ENCODE data around the gene MMP8.

DNA sequence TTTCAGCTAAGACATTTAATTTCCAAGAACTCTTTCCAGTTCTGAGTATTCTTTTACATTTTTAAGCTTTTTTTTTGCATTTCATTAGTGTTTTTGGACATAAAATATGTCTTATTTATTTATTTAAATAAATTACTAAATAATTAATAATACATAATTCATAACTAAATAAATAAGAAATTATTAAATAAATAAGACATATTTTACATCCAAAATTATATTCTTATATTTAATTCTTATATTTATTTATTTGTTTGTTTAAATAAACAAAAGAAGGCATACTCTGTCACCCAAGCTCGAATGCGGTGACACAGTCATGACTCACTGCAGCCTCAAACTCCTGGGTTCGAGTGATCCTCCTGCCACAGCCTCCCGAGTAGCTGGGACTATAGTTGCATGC, 16.1 kb downstream of the MMP8 start:
- TF ChIP-seq, protein P1, sequence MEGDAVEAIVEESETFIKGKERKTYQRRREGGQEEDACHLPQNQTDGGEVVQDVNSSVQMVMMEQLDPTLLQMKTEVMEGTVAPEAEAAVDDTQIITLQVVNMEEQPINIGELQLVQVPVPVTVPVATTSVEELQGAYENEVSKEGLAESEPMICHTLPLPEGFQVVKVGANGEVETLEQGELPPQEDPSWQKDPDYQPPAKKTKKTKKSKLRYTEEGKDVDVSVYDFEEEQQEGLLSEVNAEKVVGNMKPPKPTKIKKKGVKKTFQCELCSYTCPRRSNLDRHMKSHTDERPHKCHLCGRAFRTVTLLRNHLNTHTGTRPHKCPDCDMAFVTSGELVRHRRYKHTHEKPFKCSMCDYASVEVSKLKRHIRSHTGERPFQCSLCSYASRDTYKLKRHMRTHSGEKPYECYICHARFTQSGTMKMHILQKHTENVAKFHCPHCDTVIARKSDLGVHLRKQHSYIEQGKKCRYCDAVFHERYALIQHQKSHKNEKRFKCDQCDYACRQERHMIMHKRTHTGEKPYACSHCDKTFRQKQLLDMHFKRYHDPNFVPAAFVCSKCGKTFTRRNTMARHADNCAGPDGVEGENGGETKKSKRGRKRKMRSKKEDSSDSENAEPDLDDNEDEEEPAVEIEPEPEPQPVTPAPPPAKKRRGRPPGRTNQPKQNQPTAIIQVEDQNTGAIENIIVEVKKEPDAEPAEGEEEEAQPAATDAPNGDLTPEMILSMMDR (conservative IDR thresholded peaks at IDR 0.05; ENCODE audit: low read depth in 2 of 2) = no peak
- TF ChIP-seq ZNF331 (CRISPR knock-in tag; IDR thresholded peaks at IDR 0.05; ENCODE audit: low read depth) (no peak), EZH2 (IDR thresholded peaks at IDR 0.05; ENCODE audit: low read depth, unreplicated experiment) (no peak)
